ENCODE measurements around the gene LILRA2.
"Not testable (repeated sequence)": the region's sequence is repeated elsewhere in the genome, so short reads cannot be mapped to it uniquely, and the experiment has no call there.

Gene LILRA2

GRCh38 chr19:54573330-54573872, at the start of gene LILRA2:
LILRA2 (plus strand) TSS chr19:54573790; CDS start chr19:54573879, 89 bp downstream.
- DNase-seq (ENCODE audit: low read depth in 2 of 2) = no peak

- DNase-seq (ENCODE audit: low read depth in 2 of 2) = no peak
These were observed 48.0 kb upstream of the LILRA2 start for GRCh38 chr19:54525636-54526035.

- DNase-seq (ENCODE audit: low read depth in 2 of 2) = no peak
These were observed 46.6 kb upstream of the LILRA2 start for GRCh38 chr19:54526972-54527371.

- DNase-seq (ENCODE audit: low read depth in 2 of 2) = no peak
These were observed 42.7 kb upstream of the LILRA2 start for GRCh38 chr19:54530866-54531265.

GRCh38 chr19:54532528-54532927, 41.1 kb upstream of the LILRA2 start:
- no peak for DNase-seq (ENCODE audit: low read depth in 2 of 2)

GRCh38 chr19:54533476-54533875, 40.1 kb upstream of the LILRA2 start:
- no peak for DNase-seq (ENCODE audit: low read depth in 2 of 2)

- no peak for DNase-seq (ENCODE audit: low read depth in 2 of 2)
These were observed 39.4 kb upstream of the LILRA2 start for GRCh38 chr19:54534156-54534555.

- DNase-seq (ENCODE audit: low read depth in 2 of 2) = no peak
These were observed 38.0 kb upstream of the LILRA2 start for GRCh38 chr19:54535601-54536000.

GRCh38 chr19:54536956-54537355, 36.6 kb upstream of the LILRA2 start:
- no peak for DNase-seq (ENCODE audit: low read depth in 2 of 2)

GRCh38 chr19:54541712-54542111, 31.9 kb upstream of the LILRA2 start:
- DNase-seq (ENCODE audit: low read depth in 2 of 2) = no peak

- DNase-seq (ENCODE audit: low read depth in 2 of 2) = no peak
These were observed 24.8 kb upstream of the LILRA2 start for GRCh38 chr19:54548806-54549205.

GRCh38 chr19:54549224-54549623, 24.4 kb upstream of the LILRA2 start:
- DNase-seq (ENCODE audit: low read depth in 2 of 2) = no peak

- no peak for DNase-seq (ENCODE audit: low read depth in 2 of 2)
These were observed 22.3 kb upstream of the LILRA2 start for GRCh38 chr19:54551293-54551692.

GRCh38 chr19:54551950-54552912, 21.4 kb upstream of the LILRA2 start:
- no peak for DNase-seq (ENCODE audit: low read depth in 2 of 2)

GRCh38 chr19:54552913-54553310, 20.7 kb upstream of the LILRA2 start:
- DNase-seq (ENCODE audit: low read depth in 2 of 2) = no peak

GRCh38 chr19:54554006-54554405, 19.6 kb upstream of the LILRA2 start:
- DNase-seq (ENCODE audit: low read depth in 2 of 2) = no peak

GRCh38 chr19:54554896-54555295, 18.7 kb upstream of the LILRA2 start:
- no peak for DNase-seq (ENCODE audit: low read depth in 2 of 2)

GRCh38 chr19:54556194-54556593, 17.4 kb upstream of the LILRA2 start:
- DNase-seq (ENCODE audit: low read depth in 2 of 2) = no peak

- DNase-seq (ENCODE audit: low read depth in 2 of 2) = no peak
These were observed 15.3 kb upstream of the LILRA2 start for GRCh38 chr19:54558339-54558738.

GRCh38 chr19:54560881-54561385, 12.7 kb upstream of the LILRA2 start:
- DNase-seq (ENCODE audit: low read depth in 2 of 2) = no peak

- no peak for DNase-seq (ENCODE audit: low read depth in 2 of 2)
These were observed 11.8 kb upstream of the LILRA2 start for GRCh38 chr19:54561840-54562239.

- DNase-seq (ENCODE audit: low read depth in 2 of 2) = not testable (repeated sequence)
These were observed 10.4 kb upstream of the LILRA2 start for GRCh38 chr19:54563206-54563605.

- DNase-seq (ENCODE audit: low read depth in 2 of 2) = no peak
These were observed 3.3 kb upstream of the LILRA2 start for GRCh38 chr19:54570316-54570715.

All from fibroblast of skin of left biceps (primary cell).